CD4-positive, alpha-beta T cell treated with Interleukin-6 at 100 ng/mL for 8 hours (primary cell): Measurements from ENCODE around the gene NIN.
A peak's percentile ranks its signal among the peaks of the same experiment; 100 is the strongest.
"Not testable (repeated sequence)": the region's sequence is repeated elsewhere in the genome, so short reads cannot be mapped to it uniquely, and the experiment has no call there.

ENCODE experiments used
- DNase-seq: peaks from one replicate; pipeline ENCODE4 v3.0.0-alpha.2; 2020; ENCODE audit warnings: mixed read lengths, low spot score

Gene NIN

DNA sequence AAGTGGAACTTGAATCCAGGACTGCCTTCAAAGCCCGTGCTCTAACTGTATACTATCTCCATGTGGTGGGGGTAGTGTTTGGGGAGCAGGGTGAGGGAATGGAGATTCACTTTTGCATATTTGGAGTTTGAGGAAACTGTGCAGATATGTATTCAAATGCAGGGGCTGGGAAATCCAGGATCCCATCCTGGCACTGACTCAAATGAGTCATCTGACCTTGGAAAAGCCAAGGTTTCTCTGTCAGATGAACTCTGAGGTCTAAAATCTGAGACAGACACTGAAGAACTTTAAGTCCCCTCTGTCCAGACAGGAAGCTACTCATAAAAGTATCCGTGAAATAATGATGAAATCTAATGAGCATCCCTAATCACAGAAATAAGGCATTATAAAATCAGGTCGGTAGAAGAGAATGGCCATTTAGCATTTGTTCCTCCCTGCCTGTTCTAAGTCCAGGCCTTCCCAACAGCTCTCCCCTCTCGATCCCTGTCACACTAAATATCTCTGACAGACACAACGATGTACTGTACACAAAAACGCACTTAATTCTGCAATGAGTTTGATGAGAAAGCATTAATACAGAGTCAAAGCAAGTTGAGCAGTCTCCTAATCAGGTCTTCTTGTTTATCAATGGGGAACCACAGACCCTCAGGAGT, 14.4 kb downstream of the NIN start:
- no peak for DNase-seq

DNA sequence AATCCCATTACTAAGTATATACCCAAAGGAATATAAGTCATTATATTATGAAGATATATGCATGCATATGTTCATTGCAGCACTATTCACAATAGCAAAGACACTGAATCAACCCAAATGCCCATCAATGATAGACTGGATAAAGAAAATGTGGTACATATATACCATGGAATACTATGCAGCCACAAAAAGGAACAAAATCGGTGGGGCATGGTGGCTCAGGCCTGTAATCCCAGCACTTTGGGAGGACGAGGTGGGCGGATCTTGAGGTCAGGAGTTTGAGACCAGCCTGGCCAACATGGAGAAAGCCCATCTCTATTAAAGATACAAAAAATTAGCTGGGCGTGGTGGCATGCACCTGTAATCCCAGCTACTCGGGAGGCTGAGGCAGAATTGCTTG, 15.4 kb downstream of the NIN start:
- not testable (repeated sequence) for DNase-seq

DNA sequence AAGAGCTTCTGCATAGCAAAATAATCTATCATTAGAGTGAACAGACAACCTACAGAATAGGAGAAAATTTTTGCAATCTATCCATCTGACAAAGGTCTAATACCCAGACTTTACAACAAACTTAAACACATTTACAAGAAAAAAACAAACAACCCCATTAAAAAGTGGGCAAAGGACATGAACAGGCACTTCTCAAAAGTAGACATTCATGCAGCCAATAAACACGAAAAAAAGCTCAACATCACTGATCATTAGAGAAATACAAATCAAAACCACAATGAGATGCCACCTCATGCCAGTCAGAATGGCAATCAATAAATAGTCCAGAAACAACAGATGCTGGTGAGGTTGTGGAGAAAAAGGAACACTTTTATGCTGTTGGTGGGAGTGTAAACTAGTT, 15.9 kb downstream of the NIN start:
- DNase-seq: not testable (repeated sequence)

DNA sequence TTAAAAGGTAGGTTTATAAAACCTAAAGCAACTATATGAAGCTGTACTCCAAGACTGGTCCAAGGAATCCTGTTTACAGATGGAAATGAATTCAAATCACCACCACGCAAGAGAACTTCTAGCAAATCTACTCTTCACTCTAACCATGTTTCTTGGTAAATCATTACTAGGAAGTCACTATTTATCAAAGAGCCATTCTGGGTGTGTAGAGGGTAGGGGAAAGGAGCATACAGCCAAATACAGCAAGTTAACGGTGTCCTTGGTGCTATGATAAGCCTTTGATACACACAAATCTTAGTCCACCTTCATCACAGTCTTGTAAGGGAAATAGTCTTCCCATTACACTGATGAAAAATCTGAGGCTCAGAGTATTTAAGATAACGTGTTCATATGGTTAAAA, 16.8 kb downstream of the NIN start:
- no peak for DNase-seq

DNA sequence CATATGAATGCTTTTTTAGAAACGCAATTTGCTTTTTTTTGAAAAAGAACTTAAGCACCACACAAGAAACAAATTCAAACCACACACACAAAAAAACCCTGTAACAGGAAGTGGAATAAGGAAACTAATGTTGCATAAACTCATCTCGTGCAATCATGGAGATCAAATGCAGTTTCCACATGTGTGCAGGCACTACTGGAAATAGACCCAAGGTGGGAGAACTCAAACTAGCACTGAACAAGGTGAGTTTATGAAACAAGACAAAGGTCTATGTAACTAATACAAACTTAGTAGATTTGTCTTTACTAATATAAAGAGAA, 17.5 kb downstream of the NIN start:
- peak; percentile 60 for DNase-seq

DNA sequence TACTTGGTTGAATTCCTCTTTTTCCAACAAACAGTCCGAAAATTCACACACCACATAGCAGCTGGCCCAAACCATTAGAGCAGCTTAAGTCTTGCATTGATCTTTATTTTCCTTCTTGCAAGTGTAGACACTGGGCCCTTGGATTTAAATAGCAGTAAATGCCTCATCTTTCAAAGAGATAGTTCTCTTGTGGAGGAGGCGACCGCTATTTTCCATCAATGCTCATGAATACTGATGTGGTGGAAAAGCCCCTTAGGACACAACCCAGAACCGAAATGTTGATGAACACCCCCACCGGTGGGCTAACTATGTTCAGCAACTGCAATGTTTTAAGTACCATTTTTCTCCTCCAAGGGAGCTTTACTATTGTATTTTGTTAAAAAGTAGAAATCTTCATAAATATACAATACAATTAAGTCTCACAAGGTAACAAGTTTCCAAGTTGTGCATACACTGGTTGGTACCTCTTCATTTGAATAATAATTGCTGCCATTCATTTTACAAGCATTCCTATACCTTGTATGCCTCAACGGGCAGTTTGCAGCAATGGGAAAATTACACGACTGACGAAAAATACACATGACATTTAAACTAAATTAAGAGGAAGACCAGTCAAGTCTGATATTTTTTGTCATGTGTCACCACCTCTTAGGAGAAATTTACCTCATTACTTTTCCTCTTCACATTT, 18.0 kb downstream of the NIN start:
- DNase-seq: no peak

DNA sequence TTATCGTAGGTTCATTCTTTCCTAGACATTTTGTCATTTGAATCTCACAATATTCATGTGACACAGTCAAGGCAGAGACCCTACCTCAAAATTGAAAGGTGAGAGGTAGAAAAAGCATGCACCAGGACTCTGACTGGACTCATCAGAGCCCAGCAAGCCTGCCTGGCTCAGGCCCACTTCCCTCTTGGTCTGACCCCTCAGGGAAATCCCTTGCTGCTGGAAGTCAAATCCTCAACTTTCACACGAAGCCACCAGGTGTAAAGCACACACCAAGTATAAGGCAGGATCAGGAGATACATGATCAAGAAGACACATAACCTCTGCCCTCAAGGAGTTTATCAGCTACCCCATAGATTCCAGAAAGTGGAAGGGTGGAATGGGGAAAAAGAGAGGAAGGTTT, 18.8 kb downstream of the NIN start:
- DNase-seq: no peak

DNA sequence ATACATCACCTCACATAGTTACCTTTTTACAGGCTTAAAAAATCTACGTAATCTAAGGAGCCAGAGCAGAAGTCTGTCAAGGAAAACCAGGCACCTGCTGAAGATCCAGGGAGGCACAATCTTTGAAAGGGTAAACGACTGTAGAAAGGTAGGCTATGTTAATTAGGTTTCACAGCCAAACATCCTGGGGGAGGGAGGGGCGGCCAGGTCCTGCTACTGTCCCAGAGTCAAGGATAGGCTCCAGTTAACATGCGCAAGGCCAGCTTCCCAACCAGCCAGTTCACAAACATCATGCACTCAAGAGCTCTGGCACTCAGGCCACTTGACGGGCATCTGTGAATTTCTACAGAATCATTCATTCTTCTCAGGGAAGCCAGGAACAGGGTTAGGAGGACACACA, 22.9 kb downstream of the NIN start:
- no peak for DNase-seq

DNA sequence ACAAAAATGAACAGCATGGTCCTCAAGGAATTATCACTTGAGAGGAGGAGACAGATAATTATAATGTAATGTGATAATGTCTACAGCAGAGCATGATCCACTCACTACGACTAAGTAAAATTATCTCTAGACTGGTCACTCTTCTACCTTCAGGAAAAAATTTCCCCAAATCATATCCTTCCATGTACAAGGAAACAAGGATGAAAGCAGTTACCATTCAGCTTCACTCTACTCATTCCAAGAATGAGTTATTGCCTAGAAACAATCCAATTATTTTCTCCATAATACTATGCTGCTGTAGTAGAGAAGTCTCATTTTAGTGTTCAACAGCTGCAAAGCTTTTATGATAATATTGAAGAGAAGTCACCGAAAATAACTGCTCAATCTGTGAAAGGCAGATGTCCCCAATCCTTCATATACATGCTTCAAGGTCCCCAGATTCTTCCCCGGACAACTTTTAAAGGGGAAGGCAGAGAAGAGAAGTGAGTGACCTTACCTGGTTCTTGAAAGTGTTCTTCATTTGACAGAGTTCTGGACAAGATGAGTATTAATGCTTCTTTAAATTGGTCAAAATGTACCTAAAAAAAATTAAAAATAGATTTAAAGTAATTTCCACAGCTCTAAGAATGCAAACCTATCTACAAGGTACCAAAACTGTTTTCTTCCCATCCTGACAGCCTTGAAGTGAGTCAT, 24.6 kb downstream of the NIN start:
- no peak for DNase-seq

DNA sequence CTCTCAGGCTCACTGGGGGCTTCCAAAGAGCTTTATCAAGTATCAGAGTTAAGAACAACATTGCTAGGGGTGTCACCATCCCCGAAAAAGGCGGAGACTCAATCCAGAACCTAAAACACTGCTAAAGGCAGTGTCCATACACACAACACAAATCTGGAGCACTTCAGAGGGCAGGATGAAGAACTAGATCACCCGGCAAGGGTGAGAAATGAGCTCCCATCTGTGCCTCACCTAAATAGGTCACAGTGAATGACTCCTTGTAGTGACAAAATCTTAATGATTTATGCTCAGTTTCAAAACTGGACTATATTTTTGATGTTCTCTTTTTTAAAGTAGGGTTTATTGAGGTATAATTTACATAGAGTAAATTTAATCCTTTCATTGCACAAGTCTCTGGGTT, 25.6 kb downstream of the NIN start:
- DNase-seq: no peak

DNA sequence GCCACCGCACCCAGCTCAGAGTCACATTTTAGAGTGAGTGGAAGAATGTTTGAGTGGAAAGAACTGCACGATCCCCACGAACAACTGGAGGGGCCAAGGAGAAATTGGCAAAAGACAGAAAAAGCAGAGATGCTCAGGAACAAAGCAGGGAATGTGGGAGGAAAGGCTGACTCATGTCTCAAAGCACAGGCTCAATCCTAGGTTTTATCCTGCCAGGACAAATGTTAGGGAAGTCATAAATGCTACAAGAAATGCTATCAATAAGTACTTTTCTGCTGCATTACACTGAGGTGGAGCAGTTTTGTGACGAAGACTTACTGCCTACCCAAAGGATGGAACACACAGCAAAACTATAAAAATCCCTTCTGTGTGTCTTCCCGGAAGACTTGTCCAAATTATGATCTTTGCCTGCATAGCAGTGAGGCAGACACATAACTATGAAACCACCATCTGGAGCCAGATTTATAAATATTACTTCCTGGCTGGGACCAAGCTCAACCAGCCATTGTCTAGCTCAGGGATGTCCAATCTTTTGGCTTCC, 26.7 kb downstream of the NIN start:
- no peak for DNase-seq

DNA sequence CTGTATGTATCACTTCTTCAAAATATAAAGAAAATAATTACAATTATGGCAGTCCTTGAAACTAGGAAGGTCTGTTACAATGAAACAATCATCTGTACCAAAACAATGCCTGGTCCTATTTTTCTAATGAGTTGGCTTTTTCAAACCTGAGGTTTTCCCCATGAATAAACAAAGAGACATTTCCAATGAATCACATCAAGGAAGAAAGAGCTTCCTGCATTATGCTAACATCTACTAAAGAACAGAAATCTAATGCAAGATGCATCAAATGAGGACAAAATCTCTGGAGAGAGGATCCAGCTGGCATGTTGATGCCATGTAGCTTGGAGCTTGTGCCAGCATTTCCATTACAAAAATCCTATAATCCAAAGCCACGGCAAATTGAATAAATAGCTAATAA, 29.3 kb downstream of the NIN start:
- DNase-seq: no peak

DNA sequence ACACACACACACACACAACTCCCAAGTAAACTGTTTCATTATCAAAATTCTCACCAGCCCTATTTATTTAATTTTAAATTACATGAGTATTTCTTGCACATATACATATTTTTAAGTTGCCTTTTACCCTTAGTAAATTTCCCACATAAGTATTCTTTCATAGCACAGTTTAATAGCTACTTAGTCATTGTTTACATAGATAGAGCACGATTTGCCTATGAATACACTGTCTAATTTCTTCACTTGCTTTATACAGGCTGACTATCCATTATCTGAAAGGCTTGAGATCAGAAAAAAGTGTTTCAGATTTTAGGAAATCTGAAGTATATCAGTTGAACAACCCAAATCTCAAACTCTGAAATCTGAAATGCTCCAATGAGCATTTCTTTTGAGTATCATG, 30.9 kb downstream of the NIN start:
- DNase-seq: no peak

DNA sequence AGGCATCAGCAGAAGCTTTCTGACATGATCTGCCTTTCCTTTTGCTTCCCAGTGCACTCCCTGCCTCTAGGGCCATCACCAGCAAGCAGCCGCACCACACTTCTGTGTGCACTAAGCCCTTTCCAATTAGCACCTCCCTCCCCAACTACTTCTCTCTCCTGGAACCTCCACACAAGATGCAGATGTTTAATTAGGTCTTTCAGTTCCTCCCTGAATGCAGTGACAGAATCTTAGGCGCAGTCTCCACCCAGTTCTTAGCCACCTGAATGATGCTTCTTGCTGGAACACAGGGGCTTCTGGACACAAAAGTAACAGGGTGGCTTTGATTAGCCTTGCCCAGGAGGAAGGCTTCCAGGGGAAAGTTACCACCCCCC, 32.9 kb downstream of the NIN start:
- DNase-seq: no peak

DNA sequence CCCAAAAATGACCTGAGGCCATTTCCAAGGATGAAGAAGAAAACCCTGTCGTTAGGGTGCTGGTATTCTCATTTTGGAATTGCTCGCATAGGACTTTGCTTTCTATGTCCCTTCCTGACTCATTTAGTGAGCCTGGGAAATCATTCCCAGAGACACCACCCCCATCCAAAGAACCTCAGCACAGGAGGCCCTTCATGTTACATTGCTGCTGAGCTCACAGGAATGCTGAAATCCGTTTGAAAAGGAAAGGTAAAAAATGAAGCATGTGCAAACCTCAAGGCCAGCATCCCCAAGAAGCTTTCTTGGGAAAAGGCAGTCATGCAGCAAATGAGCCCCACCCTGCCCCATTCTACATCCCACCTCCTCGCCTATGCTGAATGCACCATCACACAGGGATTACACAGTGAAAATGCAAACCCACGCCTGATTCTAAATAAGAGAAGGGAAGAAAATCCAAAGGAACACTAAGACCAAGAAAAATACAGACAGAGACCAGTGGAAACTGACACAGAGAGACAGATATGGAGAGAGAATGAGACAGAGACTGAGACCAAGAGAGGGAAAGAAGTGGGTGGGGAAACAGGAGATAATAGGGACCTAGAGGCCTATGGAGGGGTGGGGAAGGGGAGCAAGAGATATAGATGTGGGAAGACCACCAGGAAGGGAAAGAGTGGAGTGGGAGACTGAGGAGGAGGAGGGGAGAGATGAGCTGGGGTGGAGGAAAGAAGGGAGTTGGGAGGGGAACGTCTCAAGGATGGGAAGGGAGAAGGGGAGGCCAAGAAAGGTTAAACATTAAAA, 33.5 kb downstream of the NIN start:
- no peak for DNase-seq

DNA sequence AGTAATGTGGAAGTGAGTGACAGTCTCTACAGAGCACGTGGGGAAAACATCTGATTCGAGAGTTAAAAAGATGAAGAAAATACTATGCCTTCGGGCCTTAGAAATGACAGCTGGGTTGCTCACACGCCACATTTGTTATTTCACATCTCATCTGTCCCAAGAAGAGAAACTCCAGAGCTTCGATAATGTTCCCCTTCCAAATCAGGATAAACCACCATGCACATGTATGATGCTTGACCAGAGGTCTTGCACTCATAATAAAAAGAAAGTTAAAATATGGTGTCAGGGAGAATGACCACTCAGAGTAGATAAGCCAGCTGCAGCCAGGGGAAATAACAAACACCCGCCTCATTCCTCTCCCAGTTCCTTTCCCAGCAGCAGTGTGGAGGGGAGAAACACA, 34.6 kb downstream of the NIN start:
- no peak for DNase-seq

DNA sequence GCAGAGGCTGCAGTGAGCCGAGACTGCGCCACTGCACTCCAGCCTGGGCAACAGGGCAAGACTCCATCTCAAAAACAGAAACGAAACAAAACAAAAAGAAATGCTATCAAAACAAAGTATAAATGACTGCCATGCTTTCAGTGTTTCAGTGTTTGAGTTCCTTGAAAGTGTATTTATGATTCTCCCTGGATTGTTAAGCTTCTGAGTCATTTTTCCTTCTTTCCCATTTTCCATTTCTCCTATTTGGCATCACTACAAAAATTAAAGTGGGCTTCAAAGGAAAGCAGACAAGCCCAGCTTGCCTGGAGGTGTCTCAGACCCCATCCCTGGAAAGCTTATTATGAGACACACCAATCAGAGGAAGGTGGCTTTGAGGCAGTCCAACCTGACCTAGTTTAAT, 35.1 kb downstream of the NIN start:
- no peak for DNase-seq

DNA sequence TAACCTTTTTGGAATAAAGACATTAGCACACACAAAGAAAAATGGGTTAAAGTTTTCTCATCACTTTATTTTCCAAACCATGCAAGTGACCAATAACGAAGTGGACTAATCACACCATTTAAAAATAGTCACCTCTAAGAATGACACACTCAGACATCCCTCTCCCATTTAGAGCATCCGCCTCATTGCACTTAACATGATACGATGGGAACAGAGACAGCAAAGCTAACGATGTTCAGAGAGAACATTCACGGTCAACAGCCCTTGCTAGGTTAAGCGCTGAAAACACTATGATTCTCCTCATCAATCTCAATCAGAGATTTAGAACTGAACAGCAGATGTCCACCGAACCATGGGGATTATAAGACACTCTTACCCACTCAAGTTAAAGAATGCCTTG, 35.8 kb downstream of the NIN start:
- no peak for DNase-seq

DNA sequence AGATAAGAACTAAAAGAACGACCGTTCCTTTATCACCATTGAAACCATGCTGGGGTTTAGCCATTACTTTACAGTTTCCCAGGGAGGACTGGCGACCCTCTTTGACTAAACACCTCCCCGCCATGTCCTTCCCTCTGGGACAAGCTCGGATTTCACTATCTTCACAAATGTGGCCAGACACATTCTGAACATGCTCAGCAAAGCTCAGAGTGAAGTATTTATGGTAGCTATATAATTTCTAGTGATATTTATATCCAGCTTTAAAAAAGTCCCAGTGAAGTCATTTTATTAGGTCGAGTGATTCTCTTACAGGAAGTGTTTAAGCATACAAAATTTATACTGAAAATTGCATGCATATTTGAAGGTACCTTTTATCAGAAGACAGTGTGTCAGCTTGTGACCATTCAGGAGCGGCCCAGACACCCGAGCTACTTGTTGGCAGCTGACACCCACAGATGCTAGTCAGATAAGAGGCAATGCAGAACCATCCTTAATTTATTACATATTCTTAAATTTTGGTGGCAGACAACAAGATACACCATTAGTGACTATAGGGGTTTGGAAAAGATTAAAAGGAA, 36.8 kb downstream of the NIN start:
- DNase-seq: no peak

DNA sequence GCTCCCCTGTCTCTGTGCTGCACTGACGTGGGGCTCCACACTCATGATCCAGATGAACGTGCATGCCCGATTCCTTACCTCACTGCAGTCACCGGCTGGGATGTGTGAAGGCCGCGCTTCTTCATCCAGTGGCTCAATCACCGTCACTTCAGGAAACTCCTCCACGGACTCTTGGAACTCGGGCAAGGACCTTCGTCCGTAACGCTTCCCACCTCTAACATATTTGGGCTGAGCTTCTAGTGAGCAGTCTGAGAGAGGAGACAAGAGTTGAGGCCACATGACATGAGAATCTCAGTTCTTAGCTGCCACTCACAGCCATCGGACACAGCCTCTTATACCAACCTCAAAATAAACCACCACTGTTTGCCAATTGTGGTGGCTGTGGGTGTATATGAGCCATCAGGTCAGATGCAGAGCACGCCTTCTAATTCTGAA, 38.3 kb downstream of the NIN start:
- no peak for DNase-seq

DNA sequence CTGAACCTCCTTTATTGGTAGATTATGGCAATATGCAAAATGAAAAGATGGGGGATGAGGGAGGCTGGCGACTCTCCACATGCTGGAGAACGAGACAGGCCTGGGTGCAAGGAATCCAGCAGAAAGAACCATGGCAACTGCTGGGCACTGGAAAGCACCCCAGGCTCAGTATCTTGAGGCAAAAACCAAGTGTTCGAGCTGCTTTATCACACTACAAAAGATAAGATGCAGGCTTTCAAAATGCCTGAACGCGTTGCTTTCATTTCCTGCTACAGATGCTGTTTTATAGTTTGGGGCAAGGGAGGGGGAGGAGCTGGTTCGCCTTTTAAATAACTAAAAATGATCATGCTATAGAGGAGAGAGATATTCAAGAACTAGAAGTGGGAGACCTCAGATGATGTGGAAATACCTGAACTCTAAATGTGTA, 38.9 kb downstream of the NIN start:
- peak; percentile 32 for DNase-seq

DNA sequence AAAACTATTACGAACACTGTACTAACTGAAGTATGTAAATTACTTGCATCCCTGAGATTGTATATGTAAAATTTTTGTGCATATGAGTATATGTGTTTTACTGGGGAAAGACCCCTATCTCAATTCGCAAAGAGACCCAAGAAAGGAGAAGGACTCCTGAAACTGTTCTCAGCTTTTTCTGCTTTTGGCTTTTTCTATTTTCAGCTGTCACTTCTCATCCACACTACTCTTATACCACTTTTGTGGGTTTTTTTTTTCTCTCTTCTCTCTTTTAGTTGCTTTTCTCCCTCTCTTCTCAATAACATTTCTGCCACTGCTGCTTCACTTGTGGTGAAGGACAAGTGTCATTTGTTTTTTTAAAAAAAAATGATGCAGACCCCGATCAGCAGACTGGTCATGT, 39.8 kb downstream of the NIN start:
- DNase-seq: no peak
